Suppressor macrophage treated with lipopolysaccharide for 1 hour (primary cell): ENCODE measurements around the gene RESF1.
A peak's percentile ranks its signal among the peaks of the same experiment; 100 is the strongest.
"Not testable (repeated sequence)": the region's sequence is repeated elsewhere in the genome, so short reads cannot be mapped to it uniquely, and the experiment has no call there.

ENCODE experiments used
- DNase-seq, 3 donors: peaks; one replicate each; pipeline ENCODE4 v3.0.0-alpha.2; 2020 to 2022

Gene RESF1

GRCh38 chr12:31959161-31959700 lies at the start of gene RESF1:
Gene RESF1 (plus strand): TSS chr12:31959415. CDS start chr12:31980956, 21,541 bp downstream.
- peak; percentile 86 to 94 (median 92) for DNase-seq

- DNase-seq = no peak
These were observed 44.3 kb upstream of the RESF1 start for GRCh38 chr12:31914927-31915326.

GRCh38 chr12:31915446-31915845 lies 43.8 kb upstream of the RESF1 start:
- no peak for DNase-seq

- no peak for DNase-seq
These were observed 36.7 kb upstream of the RESF1 start for GRCh38 chr12:31922341-31923062.

- no peak for DNase-seq
These were observed 36.2 kb upstream of the RESF1 start for GRCh38 chr12:31923063-31923412.

- no peak for DNase-seq
These were observed 30.8 kb upstream of the RESF1 start for GRCh38 chr12:31928246-31929026.

GRCh38 chr12:31929027-31929526 lies 30.1 kb upstream of the RESF1 start:
- peak; percentile 12 to 40 (median 35) for DNase-seq

GRCh38 chr12:31931796-31932715 lies 27.2 kb upstream of the RESF1 start:
- DNase-seq = no peak

- no peak for DNase-seq
These were observed 14.9 kb upstream of the RESF1 start for GRCh38 chr12:31944299-31944698.

GRCh38 chr12:31947971-31948370 lies 11.2 kb upstream of the RESF1 start:
- no peak for DNase-seq

- DNase-seq = not testable (repeated sequence)
These were observed 10.4 kb upstream of the RESF1 start for GRCh38 chr12:31948697-31949359.

GRCh38 chr12:31950088-31950487 lies 9.1 kb upstream of the RESF1 start:
- DNase-seq = no peak

- no peak for DNase-seq
These were observed 8.7 kb upstream of the RESF1 start for GRCh38 chr12:31950492-31950891.

GRCh38 chr12:31951008-31951407 lies 8.2 kb upstream of the RESF1 start:
- no peak for DNase-seq

GRCh38 chr12:31951939-31952338 lies 7.3 kb upstream of the RESF1 start:
- no peak for DNase-seq

GRCh38 chr12:31952418-31952817 lies 6.8 kb upstream of the RESF1 start:
- DNase-seq = no peak

- DNase-seq = no peak
These were observed 4.0 kb upstream of the RESF1 start for GRCh38 chr12:31954925-31955858.

- no peak for DNase-seq
These were observed 550 bp upstream of the RESF1 start for GRCh38 chr12:31958569-31959160.

GRCh38 chr12:31959701-31960391 lies 631 bp downstream of the RESF1 start:
- DNase-seq = peak; percentile 50 to 65 (median 63)

GRCh38 chr12:31961137-31961536 lies 1.9 kb downstream of the RESF1 start:
- no peak for DNase-seq
